Fibroblast of villous mesenchyme (primary cell): ENCODE measurements around the gene TNS1. TPM values are rescaled to one million over a fixed set of nuclear protein-coding genes. Genes with fewer than 3 reads are reported as not detected.

Experiments used
- DNase-seq: peaks from one replicate; pipeline ENCODE4 v3.0.0-alpha.2; 2010; ENCODE audit warnings: low read depth
- H3K4me3 ChIP-seq: 2 replicates; pipeline ENCODE4 v1.5.1; 2011; ENCODE audit warnings: low read depth, mild to moderate bottlenecking, low read length
- CTCF ChIP-seq: IDR thresholded peaks from 2 replicates; pipeline ENCODE4 v1.5.1; 2012; ENCODE audit warnings: low read depth, mild to moderate bottlenecking, low read length; ENCODE audit not compliant: insufficient read depth
- total RNA-seq: library from RNA; depleted of rRNA; stranded (reverse); fragments of >200 nt; gene quantifications from 2 replicates; pipeline ENCODE4 v1.2.3, GENCODE V29; 2012

TNS1 gene
- total RNA-seq, 1 donor: 127 TPM

- no peak overlapping the region for H3K4me3 ChIP-seq
- DNase-seq: no peak
- TF ChIP-seq CTCF: no peak
These were observed 3.2 kb downstream of the TNS1 start for GRCh38 chr2:217999595-217999959.

- no peak for DNase-seq
- no peak overlapping the region for H3K4me3 ChIP-seq
- TF ChIP-seq CTCF: no peak
These were observed 3.7 kb downstream of the TNS1 start for GRCh38 chr2:217998926-217999594.

- no peak for TF ChIP-seq CTCF
These were observed 5.3 kb downstream of the TNS1 start for GRCh38 chr2:217997510-217997909.

GRCh38 chr2:217996361-217996760 is 6.4 kb downstream of the TNS1 start:
- peak; percentile 77 for DNase-seq
- no peak overlapping the region for H3K4me3 ChIP-seq
- no peak for TF ChIP-seq CTCF

More at GRCh38 chr2:217997510-217997909, 5.3 kb downstream of the TNS1 start:
- DNase-seq: no peak
- no peak overlapping the region for H3K4me3 ChIP-seq

- TF ChIP-seq CTCF: no peak
- DNase-seq: peak; percentile 42
- no peak overlapping the region for H3K4me3 ChIP-seq
These were observed 7.0 kb downstream of the TNS1 start for GRCh38 chr2:217995731-217996231.

- no peak overlapping the region for H3K4me3 ChIP-seq
- TF ChIP-seq CTCF: no peak
- peak; percentile 66 for DNase-seq
These were observed 8.0 kb downstream of the TNS1 start for GRCh38 chr2:217994776-217995274.

- TF ChIP-seq CTCF: peak; percentile 79
- H3K4me3 ChIP-seq: no peak overlapping the region
- DNase-seq: peak; percentile 42
These were observed 8.9 kb downstream of the TNS1 start for GRCh38 chr2:217993817-217994463.
